Upper lobe of right lung (tissue), 1 donor: ENCODE measurements around the gene MXD1. TPM values are rescaled to one million over a fixed set of nuclear protein-coding genes. Genes with fewer than 3 reads are reported as not detected.

Experiments
- ATAC-seq: fragments of 200-7000 bp; cut with Tn5 transposase; one replicate; pipeline ENCODE4 v1.9.1; 2020; ENCODE audit warnings: mild to moderate bottlenecking, moderate library complexity
- DNase-seq: peaks from one replicate; pipeline ENCODE4 v3.0.0-alpha.2; 2020
- H3K27ac ChIP-seq: fragments of 200-600 bp; one replicate; pipeline ENCODE4 v1.8.0; 2022
- H3K27me3 ChIP-seq: fragments of 200-600 bp; one replicate; pipeline ENCODE4 v1.8.0; 2022; ENCODE audit warnings: mild to moderate bottlenecking
- H3K36me3 ChIP-seq: fragments of 200-600 bp; one replicate; pipeline ENCODE4 v1.8.0; 2022
- H3K4me1 ChIP-seq: fragments of 200-600 bp; one replicate; pipeline ENCODE4 v1.8.0; 2022
- H3K4me3 ChIP-seq: fragments of 200-600 bp; one replicate; pipeline ENCODE4 v1.8.0; 2022; ENCODE audit warnings: mild to moderate bottlenecking
- H3K9me3 ChIP-seq: fragments of 200-600 bp; one replicate; pipeline ENCODE4 v1.8.0; 2022
- CTCF ChIP-seq: fragments of 200-600 bp; IDR thresholded peaks from one replicate; pipeline ENCODE4 v1.8.0; 2022; ENCODE audit warnings: antibody characterized with exemption
- intact Hi-C: fragments of 100-400 bp; cut with DNase I; formaldehyde crosslinking; loops from one replicate; pipeline ENCODE4 v1.11.0; 2022
- total RNA-seq: library from RNA; stranded (reverse); fragmentation: NEBNext Ultra II Directional; extraction: Animal tissue kit (Norgen Biotek cat#: 25700); gene quantifications from one replicate; pipeline ENCODE4 v1.2.1, GENCODE V29; 2021
- donor health status: DM: no; HTN: yes; CAD: no; lungs with severe emphysema.

Gene MXD1
- total RNA-seq, 1 donor from 2014 or later: 21.3 TPM

GRCh38 chr2:69934614-69934908 lies 19.7 kb downstream of the MXD1 start:
- no peak for DNase-seq
- Histone ChIP-seq H3K36me3 (peaks cover 42% of the 10 kb centered on the region), H3K27me3 (no peaks in the 10 kb centered on the region), H3K4me1 (peaks cover 26% of the 10 kb centered on the region), H3K4me3 (no peak overlapping the region), H3K27ac (peak overlapping the region; percentile 44), H3K9me3 (no peaks in the 10 kb centered on the region)
- ATAC-seq: no peak
- intact Hi-C loops: no loop called here
- no peak for TF ChIP-seq CTCF

- peaks cover 46% of the 10 kb centered on the region for H3K36me3 ChIP-seq
- DNase-seq (no peak), ATAC-seq (no peak)
- intact Hi-C loops: no loop called here
- TF ChIP-seq CTCF: no peak
- no peaks in the 10 kb centered on the region for H3K9me3 ChIP-seq
- no peaks in the 10 kb centered on the region for H3K27me3 ChIP-seq
- H3K27ac ChIP-seq: no peak overlapping the region
- H3K4me3 ChIP-seq: no peak overlapping the region
- H3K4me1 ChIP-seq: peaks cover 26% of the 10 kb centered on the region
Observed at GRCh38 chr2:69935011-69935410, 20.1 kb downstream of the MXD1 start.

- DNase-seq: no peak
- H3K36me3 ChIP-seq: peaks cover 63% of the 10 kb centered on the region
- no peak overlapping the region for H3K4me3 ChIP-seq
- H3K27me3 ChIP-seq: no peaks in the 10 kb centered on the region
- TF ChIP-seq CTCF: no peak
- intact Hi-C loops: no loop called here
- ATAC-seq: no peak
- peaks cover 26% of the 10 kb centered on the region for H3K4me1 ChIP-seq
- H3K9me3 ChIP-seq: no peaks in the 10 kb centered on the region
- no peak overlapping the region for H3K27ac ChIP-seq
Observed at GRCh38 chr2:69936906-69937305, 22.0 kb downstream of the MXD1 start.

- Histone ChIP-seq H3K4me1 (peaks cover 17% of the 10 kb centered on the region), H3K27me3 (no peaks in the 10 kb centered on the region), H3K36me3 (peaks cover 68% of the 10 kb centered on the region), H3K4me3 (no peak overlapping the region), H3K9me3 (no peaks in the 10 kb centered on the region), H3K27ac (no peak overlapping the region)
- DNase-seq (no peak), ATAC-seq (no peak)
- no peak for TF ChIP-seq CTCF
- intact Hi-C loops: no loop called here
Observed at GRCh38 chr2:69937968-69938367, 23.1 kb downstream of the MXD1 start.

DNA sequence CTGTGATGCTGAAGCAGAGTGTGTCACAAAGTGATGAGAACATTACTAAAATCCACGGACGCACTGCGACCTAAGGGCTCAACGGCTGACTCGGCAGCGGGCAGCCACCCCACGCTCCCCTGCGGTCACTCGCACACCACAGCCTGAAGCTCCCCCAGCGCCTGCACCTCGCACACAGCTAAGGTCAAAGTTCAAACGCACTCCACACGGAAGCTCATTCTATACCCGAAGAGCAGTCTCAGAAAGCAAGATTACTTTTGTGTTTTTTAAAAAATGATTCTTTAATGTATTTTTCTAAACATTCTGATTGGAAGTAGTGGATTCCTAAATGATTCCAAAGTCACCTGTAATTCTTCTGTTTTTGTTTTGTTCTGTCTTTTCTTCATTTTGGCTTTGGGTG lies 24.8 kb downstream of the MXD1 start:
- ATAC-seq (no peak), DNase-seq (no peak)
- Histone ChIP-seq H3K4me3 (no peak overlapping the region), H3K36me3 (peaks cover 68% of the 10 kb centered on the region), H3K9me3 (no peaks in the 10 kb centered on the region), H3K27ac (no peak overlapping the region), H3K27me3 (no peaks in the 10 kb centered on the region), H3K4me1 (peaks cover 2% of the 10 kb centered on the region)
- intact Hi-C loops: no loop called here
- TF ChIP-seq CTCF: no peak

DNA sequence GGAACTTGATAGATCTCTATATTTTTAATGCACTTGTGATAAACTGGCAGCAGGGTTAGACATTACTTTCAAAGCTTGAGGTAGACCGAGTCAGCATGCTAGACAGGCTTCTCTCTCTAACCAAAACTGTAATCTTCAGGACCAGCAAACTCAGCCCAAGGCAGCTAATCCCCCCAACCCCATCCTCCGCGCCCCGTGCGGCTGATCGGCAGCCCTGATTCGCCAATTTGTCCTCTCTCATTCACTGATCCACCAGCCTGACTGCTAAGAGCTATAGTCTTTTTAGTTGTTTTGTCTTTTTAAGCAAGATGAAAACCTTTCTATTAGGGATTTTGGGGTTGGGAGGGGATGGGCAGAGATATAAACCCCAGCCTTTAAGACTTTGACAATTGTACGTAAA lies 25.8 kb downstream of the MXD1 start:
- Histone ChIP-seq H3K4me1 (peaks cover 2% of the 10 kb centered on the region), H3K27me3 (no peaks in the 10 kb centered on the region), H3K4me3 (no peak overlapping the region), H3K9me3 (no peaks in the 10 kb centered on the region), H3K36me3 (peaks cover 64% of the 10 kb centered on the region), H3K27ac (no peak overlapping the region)
- TF ChIP-seq CTCF: no peak
- intact Hi-C loops: no loop called here
- DNase-seq: no peak
- ATAC-seq: no peak
